WTC11 (cell line): ENCODE data around the gene RANBP3. TPM values are rescaled to one million over a fixed set of nuclear protein-coding genes. Genes with fewer than 3 reads are reported as not detected.

ENCODE experiments used
- ATAC-seq: fragments of 200-7000 bp; cut with Tn5 transposase; 2 replicates; pipeline ENCODE4 v1.10.0; 2021; ENCODE audit warnings: mild to moderate bottlenecking, moderate library complexity
- CTCF ChIA-PET: fragments of 300-600 bp; sonication (Branson Sonifier 250); formaldehyde crosslinking; loops from one replicate; lab custom pipeline; 2021; ENCODE audit warnings: antibody characterized with exemption; lab: Charles Lee
- POLR2A ChIA-PET: fragments of 350-600 bp; sonication (Branson Sonifier 250); formaldehyde crosslinking; loops from one replicate; lab custom pipeline; 2021; ENCODE audit warnings: antibody characterized with exemption; lab: Charles Lee
- DNase-seq: peaks from one replicate; pipeline ENCODE4 v3.0.0; 2021; ENCODE audit warnings: low spot score
- H3K27ac Mint-ChIP-seq: 2 replicates; pipeline ENCODE4 v1.8.0; 2021; ENCODE audit warnings: mixed read lengths
- H3K27me3 Mint-ChIP-seq: 2 replicates; pipeline ENCODE4 v1.8.0; 2021; ENCODE audit warnings: low read depth, mild to moderate bottlenecking, moderate library complexity, mixed read lengths
- H3K36me3 Mint-ChIP-seq: 2 replicates; pipeline ENCODE4 v1.8.0; 2021; ENCODE audit warnings: mixed read lengths
- H3K4me1 Mint-ChIP-seq: 2 replicates; pipeline ENCODE4 v1.8.0; 2022; ENCODE audit warnings: mixed read lengths
- H3K4me3 Mint-ChIP-seq: 2 replicates; pipeline ENCODE4 v1.8.0; 2021; ENCODE audit warnings: mild to moderate bottlenecking, moderate library complexity, mixed read lengths
- H3K9me3 Mint-ChIP-seq: 2 replicates; pipeline ENCODE4 v1.8.0; 2021; ENCODE audit warnings: mixed read lengths
- CREB1 ChIP-seq: sonication (generic); formaldehyde crosslinking; IDR thresholded peaks from 2 replicates; pipeline ENCODE4 v1.8.0; 2023; ENCODE audit warnings: mild to moderate bottlenecking, missing genetic modification reagents
- CREM ChIP-seq: sonication (generic); formaldehyde crosslinking; IDR thresholded peaks from 2 replicates; pipeline ENCODE4 v1.8.1; 2022; ENCODE audit warnings: mild to moderate bottlenecking, missing genetic modification reagents, moderate library complexity
- ETV6 ChIP-seq: sonication (generic); formaldehyde crosslinking; IDR thresholded peaks from 2 replicates; pipeline ENCODE4 v1.8.1; 2022; ENCODE audit warnings: mild to moderate bottlenecking, missing genetic modification reagents
- GABPB1 ChIP-seq: sonication (generic); formaldehyde crosslinking; IDR thresholded peaks from 2 replicates; pipeline ENCODE4 v1.8.1; 2023; ENCODE audit warnings: mild to moderate bottlenecking, missing genetic modification reagents
- GRHL2 ChIP-seq: fragments of 250-450 bp; sonication (Bioruptor Pico); IDR thresholded peaks from 2 replicates; pipeline ENCODE4 v1.8.0; 2022; ENCODE audit warnings: mild to moderate bottlenecking, moderate library complexity; ENCODE audit not compliant: insufficient replicate concordance, severe bottlenecking
- NR2C2 ChIP-seq: sonication (generic); formaldehyde crosslinking; IDR thresholded peaks from 2 replicates; pipeline ENCODE4 v1.8.0; 2022; ENCODE audit warnings: mild to moderate bottlenecking, missing genetic modification reagents
- SOX15 ChIP-seq: fragments of 250-450 bp; sonication (Bioruptor Pico); IDR thresholded peaks from 2 replicates; pipeline ENCODE4 v1.9.0; 2021; ENCODE audit warnings: mild to moderate bottlenecking
- TCF7 ChIP-seq: sonication (generic); formaldehyde crosslinking; IDR thresholded peaks from 2 replicates; pipeline ENCODE4 v1.8.0; 2022; ENCODE audit warnings: mild to moderate bottlenecking, low read depth, missing genetic modification reagents, moderate library complexity
- TEAD1 ChIP-seq: sonication (generic); formaldehyde crosslinking; IDR thresholded peaks from 2 replicates; pipeline ENCODE4 v1.8.0; 2022; ENCODE audit warnings: mild to moderate bottlenecking, missing genetic modification reagents
- ZMAT4 ChIP-seq: fragments of 250-450 bp; sonication (Bioruptor Pico); IDR thresholded peaks from 2 replicates; pipeline ENCODE4 v1.9.0; 2021; ENCODE audit warnings: mild to moderate bottlenecking
- ZNF121 ChIP-seq: sonication (generic); formaldehyde crosslinking; IDR thresholded peaks from 2 replicates; pipeline ENCODE4 v1.8.0; 2023; ENCODE audit warnings: missing genetic modification reagents
- ZNF512 ChIP-seq: sonication (generic); formaldehyde crosslinking; IDR thresholded peaks from 2 replicates; pipeline ENCODE4 v1.8.1; 2022; ENCODE audit warnings: missing genetic modification reagents, borderline replicate concordance
- total RNA-seq: library from RNA; stranded (reverse); gene quantifications from 3 replicates; pipeline ENCODE4 v1.2.3, GENCODE V29; 2021
- TF ChIP-seq, protein P1 (sequence below): fragments of 250-450 bp; sonication (Bioruptor Pico); conservative IDR thresholded peaks from 2 replicates; pipeline ENCODE4 v1.9.0; 2021; ENCODE audit warnings: mild to moderate bottlenecking
- TF ChIP-seq, protein P2 (sequence below): sonication (generic); formaldehyde crosslinking; IDR thresholded peaks from 2 replicates; pipeline ENCODE4 v1.8.1; 2023; ENCODE audit warnings: mild to moderate bottlenecking, missing genetic modification reagents, moderate library complexity
- TF ChIP-seq, protein P3 (sequence below): sonication (generic); formaldehyde crosslinking; IDR thresholded peaks from 2 replicates; pipeline ENCODE4 v1.8.0; 2022; ENCODE audit warnings: mild to moderate bottlenecking, missing genetic modification reagents

RANBP3 gene
- total RNA-seq, 1 experiment from 2014 or later = 76.3 TPM

- no peak for TF ChIP-seq TEAD1 (CRISPR knock-in tag)
- TF ChIP-seq, protein P1, sequence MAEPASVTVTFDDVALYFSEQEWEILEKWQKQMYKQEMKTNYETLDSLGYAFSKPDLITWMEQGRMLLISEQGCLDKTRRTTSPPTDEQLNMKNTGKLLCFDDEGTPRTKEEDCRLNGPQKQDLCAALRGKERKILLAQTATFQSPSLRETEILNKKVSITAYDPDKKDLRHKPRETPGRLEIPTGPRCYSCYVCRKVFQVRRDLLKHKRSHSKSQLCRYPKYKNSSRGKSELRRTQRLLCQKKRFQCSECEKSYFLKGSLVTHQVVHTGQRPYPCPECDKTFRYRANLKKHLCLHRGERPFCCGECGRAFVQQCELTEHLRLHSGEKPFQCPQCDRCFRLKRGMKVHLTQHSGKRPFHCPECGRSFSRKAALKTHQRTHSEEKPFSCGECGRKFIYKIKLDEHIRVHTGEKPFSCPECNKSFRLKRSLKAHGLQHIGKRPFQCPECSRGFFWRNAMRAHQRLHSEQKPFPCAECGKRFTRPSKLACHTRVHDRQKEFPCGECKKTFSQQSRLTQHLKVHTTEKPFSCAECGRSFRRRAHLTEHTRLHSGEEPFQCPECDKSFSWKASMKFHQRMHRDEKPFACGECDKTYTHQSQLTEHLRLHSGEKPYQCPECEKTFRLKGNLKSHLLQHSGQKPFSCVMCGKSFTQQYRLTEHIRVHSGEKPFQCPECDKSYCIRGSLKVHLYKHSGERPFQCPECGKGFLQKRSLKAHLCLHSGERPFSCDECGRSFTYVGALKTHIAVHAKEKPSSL (CRISPR knock-in tag) = no peak
- TF ChIP-seq ZMAT4 (CRISPR knock-in tag) = no peak
- no peak for TF ChIP-seq TCF7
- TF ChIP-seq ZNF512 (CRISPR knock-in tag) = no peak
- TF ChIP-seq ETV6 (CRISPR knock-in tag) = no peak
- TF ChIP-seq GRHL2 = no peak
- TF ChIP-seq, protein P2, sequence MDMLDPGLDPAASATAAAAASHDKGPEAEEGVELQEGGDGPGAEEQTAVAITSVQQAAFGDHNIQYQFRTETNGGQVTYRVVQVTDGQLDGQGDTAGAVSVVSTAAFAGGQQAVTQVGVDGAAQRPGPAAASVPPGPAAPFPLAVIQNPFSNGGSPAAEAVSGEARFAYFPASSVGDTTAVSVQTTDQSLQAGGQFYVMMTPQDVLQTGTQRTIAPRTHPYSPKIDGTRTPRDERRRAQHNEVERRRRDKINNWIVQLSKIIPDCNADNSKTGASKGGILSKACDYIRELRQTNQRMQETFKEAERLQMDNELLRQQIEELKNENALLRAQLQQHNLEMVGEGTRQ (CRISPR knock-in tag) = no peak
- TF ChIP-seq, protein P3, sequence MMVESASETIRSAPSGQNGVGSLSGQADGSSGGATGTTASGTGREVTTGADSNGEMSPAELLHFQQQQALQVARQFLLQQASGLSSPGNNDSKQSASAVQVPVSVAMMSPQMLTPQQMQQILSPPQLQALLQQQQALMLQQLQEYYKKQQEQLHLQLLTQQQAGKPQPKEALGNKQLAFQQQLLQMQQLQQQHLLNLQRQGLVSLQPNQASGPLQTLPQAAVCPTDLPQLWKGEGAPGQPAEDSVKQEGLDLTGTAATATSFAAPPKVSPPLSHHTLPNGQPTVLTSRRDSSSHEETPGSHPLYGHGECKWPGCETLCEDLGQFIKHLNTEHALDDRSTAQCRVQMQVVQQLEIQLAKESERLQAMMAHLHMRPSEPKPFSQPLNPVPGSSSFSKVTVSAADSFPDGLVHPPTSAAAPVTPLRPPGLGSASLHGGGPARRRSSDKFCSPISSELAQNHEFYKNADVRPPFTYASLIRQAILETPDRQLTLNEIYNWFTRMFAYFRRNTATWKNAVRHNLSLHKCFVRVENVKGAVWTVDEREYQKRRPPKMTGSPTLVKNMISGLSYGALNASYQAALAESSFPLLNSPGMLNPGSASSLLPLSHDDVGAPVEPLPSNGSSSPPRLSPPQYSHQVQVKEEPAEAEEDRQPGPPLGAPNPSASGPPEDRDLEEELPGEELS (CRISPR knock-in tag) = no peak
- TF ChIP-seq ZNF121 (CRISPR knock-in tag) = no peak
- no peak for TF ChIP-seq NR2C2 (CRISPR knock-in tag)
- no peak for TF ChIP-seq CREM (CRISPR knock-in tag)
- Mint-ChIP-seq H3K27ac (peak overlapping the region; percentile 46; the same call in 1 of the 2 replicates), H3K36me3 (no peaks in the 10 kb centered on the region), H3K4me3 (no peak overlapping the region), H3K27me3 (no peaks in the 10 kb centered on the region; the same call in 1 of the 2 replicates), H3K9me3 (no peaks in the 10 kb centered on the region), H3K4me1 (peaks cover 8% of the 10 kb centered on the region)
- POLR2A ChIA-PET = no interaction called here
- CTCF ChIA-PET = interaction anchor here (0.8 to 9.1 kb wide), 6 partner anchors 13 to 190 kb away, joined by 3 to 245 read pairs (median 6); partner anchors contain the start of gene NRTN
- no peak for ATAC-seq
- DNase-seq = no peak
These were observed 15.9 kb upstream of the RANBP3 start for GRCh38 chr19:5993648-5994358.

GRCh38 chr19:5993201-5993600 lies 15.3 kb upstream of the RANBP3 start:
- DNase-seq (no peak), ATAC-seq (no peak)
- no peak for TF ChIP-seq GRHL2
- no peak for TF ChIP-seq CREB1 (CRISPR knock-in tag)
- no peak for TF ChIP-seq SOX15 (CRISPR knock-in tag)
- TF ChIP-seq GABPB1 (CRISPR knock-in tag) = no peak
- Mint-ChIP-seq H3K27me3 (no peaks in the 10 kb centered on the region; the same call in 1 of the 2 replicates), H3K36me3 (no peaks in the 10 kb centered on the region), H3K4me3 (no peak overlapping the region), H3K27ac (no peak overlapping the region), H3K4me1 (peaks cover 8% of the 10 kb centered on the region), H3K9me3 (no peaks in the 10 kb centered on the region)
- POLR2A ChIA-PET = no interaction called here
- CTCF ChIA-PET = interaction anchor here (2.1 to 9.1 kb wide), 4 partner anchors 13 to 55 kb away, joined by 6 to 245 read pairs (median 7); no protein-coding TSS in a partner anchor
